Measurements from ENCODE around the gene ZMYND10. TPM values are rescaled to one million over a fixed set of nuclear protein-coding genes. Genes with fewer than 3 reads are reported as not detected.

Gene ZMYND10
- total RNA-seq, 1 experiment from 2014 or later = 0.67 TPM

DNA sequence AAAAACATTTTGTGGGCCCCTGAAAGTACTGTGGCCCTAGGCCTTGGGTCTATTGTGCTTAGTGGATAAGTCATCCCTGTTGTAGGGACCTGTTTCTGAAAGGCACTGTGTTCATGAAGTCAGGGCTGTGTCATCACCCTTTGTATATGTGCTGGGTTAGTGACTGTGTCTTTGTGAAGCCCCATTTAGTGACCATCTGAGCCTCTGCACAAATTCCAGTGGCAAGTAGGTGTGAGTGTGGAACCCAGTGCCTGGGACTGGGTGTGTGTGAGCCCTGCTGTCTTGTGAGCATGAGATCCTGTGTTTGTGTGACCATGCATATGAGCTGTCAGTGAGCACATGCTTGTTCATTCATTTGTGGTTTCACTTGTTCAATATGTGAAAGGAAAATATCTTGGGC is 40.9 kb downstream of the ZMYND10 start:
- no peaks in the 10 kb centered on the region for H3K9me3 ChIP-seq (ENCODE audit: low read depth, low read length, poor library complexity, severe bottlenecking)
- intact Hi-C loops (cut with micrococcal nuclease; ENCODE audit: unreplicated experiment) = no loop called here
- H3K4me1 ChIP-seq (ENCODE audit: insufficient read depth, low read length, poor library complexity, severe bottlenecking) = peaks cover 4% of the 10 kb centered on the region
- TF ChIP-seq CTCF (conservative IDR thresholded peaks at IDR 0.05; ENCODE audit: low read depth, low read length) = no peak
- TF ChIP-seq EZH2 (IDR thresholded peaks at IDR 0.05; ENCODE audit: borderline replicate concordance, low read depth, low read length, poor library complexity, severe bottlenecking) = no peak
- no peak for DNase-seq (ENCODE audit: low spot score)
- no TSS peak for BruUV-seq (replicated peaks)
- no peak overlapping the region for H3K27ac ChIP-seq (ENCODE audit: low read depth, low read length, poor library complexity, severe bottlenecking)
- H3K36me3 ChIP-seq (ENCODE audit: insufficient read depth, low read length, poor library complexity, severe bottlenecking) = no peaks in the 10 kb centered on the region
- H3K27me3 ChIP-seq (replicated peaks; ENCODE audit: insufficient read depth, low read depth, low read length, poor library complexity) = no peaks in the 10 kb centered on the region
- ChIA-PET POLR2A (ENCODE audit: low non-redundant PET) (no interaction called here), CTCF (no interaction called here)
- no peak overlapping the region for H3K4me3 ChIP-seq (ENCODE audit: low read depth, low read length, poor library complexity, severe bottlenecking)

DNA sequence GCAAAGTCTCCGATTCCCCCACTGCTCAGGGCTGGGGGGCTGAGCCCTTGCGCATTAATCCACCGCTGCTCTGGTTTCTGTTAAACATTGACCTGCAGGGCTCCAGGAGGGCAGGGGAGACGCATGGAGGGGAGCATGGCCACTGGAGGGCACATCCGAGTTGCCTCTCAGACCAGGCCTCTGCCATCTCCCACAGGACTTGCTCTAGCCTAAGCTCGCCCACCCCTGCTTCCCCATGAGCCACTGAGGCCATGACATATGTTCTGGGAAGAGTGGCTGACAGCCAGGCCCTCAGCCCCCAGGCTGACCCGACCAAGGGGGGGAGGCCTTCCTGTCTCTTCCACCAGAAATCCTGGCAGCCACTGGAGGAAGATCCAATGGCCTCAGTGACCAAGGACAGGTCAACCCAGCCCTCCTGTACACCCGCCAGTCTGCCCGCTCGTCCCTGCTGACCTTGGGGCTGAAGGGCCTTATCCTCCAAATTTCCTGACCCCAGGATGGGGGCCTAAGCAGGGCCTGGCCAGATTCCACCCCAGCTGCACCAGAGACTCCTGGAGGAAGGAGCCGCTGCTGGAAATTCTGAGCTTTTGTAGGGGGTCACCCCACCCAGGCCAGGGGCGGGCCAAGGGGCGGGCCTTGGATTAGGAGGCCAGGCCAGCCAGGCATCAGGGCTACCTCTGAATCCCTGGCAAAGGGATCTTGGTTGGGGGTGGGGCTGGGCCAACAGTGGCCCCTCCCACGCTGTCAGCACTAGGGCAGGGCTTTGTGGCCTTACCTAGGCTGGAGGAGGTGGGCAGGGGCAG is 42.3 kb downstream of the ZMYND10 start, which contains the start of gene HYAL1:
HYAL1 (minus strand) TSS at position 562 of the 803 bp plus-strand sequence. CDS start 618 bp downstream, outside the sequence.
- intact Hi-C loops (cut with micrococcal nuclease; ENCODE audit: unreplicated experiment) = no loop called here
- ChIA-PET CTCF (no interaction called here), POLR2A (ENCODE audit: low non-redundant PET) (no interaction called here)
- no peak for DNase-seq (ENCODE audit: low spot score)
- Histone ChIP-seq H3K4me1 (ENCODE audit: insufficient read depth, low read length, poor library complexity, severe bottlenecking) (peaks cover 5% of the 10 kb centered on the region), H3K27ac (ENCODE audit: low read depth, low read length, poor library complexity, severe bottlenecking) (no peak within 1 kb of the TSS), H3K9me3 (ENCODE audit: low read depth, low read length, poor library complexity, severe bottlenecking) (no peaks in the 10 kb centered on the region), H3K36me3 (ENCODE audit: insufficient read depth, low read length, poor library complexity, severe bottlenecking) (no peaks in the 10 kb centered on the region), H3K27me3 (replicated peaks; ENCODE audit: insufficient read depth, low read depth, low read length, poor library complexity) (no peaks in the 10 kb centered on the region), H3K4me3 (ENCODE audit: low read depth, low read length, poor library complexity, severe bottlenecking) (no peak within 1 kb of the TSS)
- BruUV-seq (replicated peaks) = no TSS peak
- TF ChIP-seq EZH2 (IDR thresholded peaks at IDR 0.05; ENCODE audit: borderline replicate concordance, low read depth, low read length, poor library complexity, severe bottlenecking) = no peak
- TF ChIP-seq CTCF (conservative IDR thresholded peaks at IDR 0.05; ENCODE audit: low read depth, low read length) = no peak

GRCh38 chr3:50302095-50303012 is 43.2 kb downstream of the ZMYND10 start:
- DNase-seq (ENCODE audit: low spot score) = no peak
- no TSS peak for BruUV-seq (replicated peaks)
- Histone ChIP-seq H3K4me1 (ENCODE audit: insufficient read depth, low read length, poor library complexity, severe bottlenecking) (peaks cover 5% of the 10 kb centered on the region), H3K9me3 (ENCODE audit: low read depth, low read length, poor library complexity, severe bottlenecking) (no peaks in the 10 kb centered on the region), H3K27ac (ENCODE audit: low read depth, low read length, poor library complexity, severe bottlenecking) (no peak overlapping the region), H3K4me3 (ENCODE audit: low read depth, low read length, poor library complexity, severe bottlenecking) (no peak overlapping the region), H3K27me3 (replicated peaks; ENCODE audit: insufficient read depth, low read depth, low read length, poor library complexity) (no peaks in the 10 kb centered on the region), H3K36me3 (ENCODE audit: insufficient read depth, low read length, poor library complexity, severe bottlenecking) (no peaks in the 10 kb centered on the region)
- ChIA-PET CTCF (no interaction called here), POLR2A (ENCODE audit: low non-redundant PET) (no interaction called here)
- TF ChIP-seq EZH2 (IDR thresholded peaks at IDR 0.05; ENCODE audit: borderline replicate concordance, low read depth, low read length, poor library complexity, severe bottlenecking) (no peak), CTCF (conservative IDR thresholded peaks at IDR 0.05; ENCODE audit: low read depth, low read length) (no peak)
- intact Hi-C loops (cut with micrococcal nuclease; ENCODE audit: unreplicated experiment) = no loop called here

Data from A673 (cell line).